Transverse colon (tissue), 3 donors: ENCODE data around the gene SETD1B.

ENCODE experiments used
- CTCF ChIP-seq, 5 experiments: fragments of 200-600 bp in 3 of 5; fragments of 450-650 bp in 2 of 5; sonication (generic) in 3 of 5; IDR thresholded peaks; 1 replicate in 2 of 5; 2 replicates in 3 of 5; pipeline ENCODE4 v1.5.1; 2016 to 2017; ENCODE audit warnings: antibody characterized with exemption in 5 of 5, inconsistent platforms in 3 of 5, mild to moderate bottlenecking in 2 of 5, moderate library complexity in 1 of 5
- EP300 ChIP-seq: sonication (generic); formaldehyde crosslinking; IDR thresholded peaks from one replicate; pipeline ENCODE4 v1.6.1; 2017; ENCODE audit warnings: antibody characterized with exemption, low read depth
- POLR2A ChIP-seq: fragments of 450-650 bp; IDR thresholded peaks from one replicate; pipeline ENCODE4 v1.6.1; 2016; ENCODE audit warnings: antibody characterized with exemption, mild to moderate bottlenecking, moderate library complexity

GRCh38 chr12:121811434-121812319 is 7.9 kb downstream of the SETD1B start:
- TF ChIP-seq POLR2A (peak; percentile 20), EP300 (no peak), CTCF (IDR thresholded peaks at IDR 0.05) (peak; percentile 98 to 100 (median 99))
